ENCODE results near the gene STOML2.

The STOML2 gene

DNA sequence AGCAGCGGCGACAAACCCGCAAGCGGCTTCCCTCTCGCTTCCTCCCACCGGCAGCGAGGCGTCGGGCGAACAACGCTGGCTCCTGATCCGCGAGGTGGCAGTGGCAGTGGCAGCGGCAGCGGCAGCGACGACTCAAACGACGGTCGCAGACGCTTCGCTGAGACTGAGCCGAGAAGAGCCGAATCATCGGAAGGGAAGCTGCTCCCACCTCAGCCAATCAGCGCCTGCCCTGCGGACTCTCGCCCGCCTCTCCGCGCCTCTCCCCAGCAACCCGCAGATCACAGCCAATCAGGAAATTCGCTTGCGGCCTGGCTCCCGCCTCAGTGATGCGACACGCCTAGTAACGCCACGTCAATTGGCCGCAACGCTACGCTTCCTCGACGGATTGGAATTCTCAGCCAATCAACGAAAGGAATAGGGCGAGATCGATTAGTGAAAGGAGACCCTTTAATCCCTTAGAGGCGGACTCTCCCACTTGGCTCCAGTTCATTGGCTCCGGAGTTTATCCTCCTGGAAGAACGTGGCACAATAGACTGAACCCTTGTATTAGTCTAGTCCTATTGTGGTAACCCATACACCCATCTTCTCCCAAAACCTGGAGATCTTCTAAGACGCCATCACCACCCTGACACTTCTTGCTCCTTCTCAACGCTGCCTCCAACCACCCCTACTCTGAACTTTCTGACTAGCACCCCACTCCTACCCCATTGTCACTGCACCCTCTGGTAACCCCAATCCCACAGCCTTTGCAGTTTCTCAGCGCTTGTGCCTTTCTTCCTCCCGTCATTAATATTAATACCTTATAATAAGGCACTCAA is 30.3 kb downstream of the STOML2 start, which contains the start of gene VCP:
VCP (minus strand) TSS at position 165 of the 818 bp plus-strand sequence. CDS start 272 bp downstream, outside the sequence.
- H3K9me3 ChIP-seq (ENCODE audit: control insufficient read depth, insufficient read depth, low read length), result no peaks in the 10 kb centered on the region
- WGBS (ENCODE audit: insufficient coverage, insufficient read length), result no CpG with 5 or more reads among the region's 54 CpGs
- peaks cover 13% of the 10 kb centered on the region; the same call in 1 of the 2 replicates for H3K36me3 ChIP-seq (ENCODE audit: control insufficient read depth, insufficient read depth, low read length)
- no peaks in the 10 kb centered on the region for H3K4me1 ChIP-seq (ENCODE audit: control insufficient read depth, insufficient read depth, low read length)
- H3K27ac ChIP-seq (ENCODE audit: low read length), result no peak within 1 kb of the TSS
- no peaks in the 10 kb centered on the region for H3K27me3 ChIP-seq (ENCODE audit: control insufficient read depth, insufficient read depth, low read length)
- peak within 1 kb of the TSS; percentile 68 for H3K4me3 ChIP-seq (ENCODE audit: low read length)
- peak; percentile 100 for DNase-seq (ENCODE audit: low read depth, low spot score)

DNA sequence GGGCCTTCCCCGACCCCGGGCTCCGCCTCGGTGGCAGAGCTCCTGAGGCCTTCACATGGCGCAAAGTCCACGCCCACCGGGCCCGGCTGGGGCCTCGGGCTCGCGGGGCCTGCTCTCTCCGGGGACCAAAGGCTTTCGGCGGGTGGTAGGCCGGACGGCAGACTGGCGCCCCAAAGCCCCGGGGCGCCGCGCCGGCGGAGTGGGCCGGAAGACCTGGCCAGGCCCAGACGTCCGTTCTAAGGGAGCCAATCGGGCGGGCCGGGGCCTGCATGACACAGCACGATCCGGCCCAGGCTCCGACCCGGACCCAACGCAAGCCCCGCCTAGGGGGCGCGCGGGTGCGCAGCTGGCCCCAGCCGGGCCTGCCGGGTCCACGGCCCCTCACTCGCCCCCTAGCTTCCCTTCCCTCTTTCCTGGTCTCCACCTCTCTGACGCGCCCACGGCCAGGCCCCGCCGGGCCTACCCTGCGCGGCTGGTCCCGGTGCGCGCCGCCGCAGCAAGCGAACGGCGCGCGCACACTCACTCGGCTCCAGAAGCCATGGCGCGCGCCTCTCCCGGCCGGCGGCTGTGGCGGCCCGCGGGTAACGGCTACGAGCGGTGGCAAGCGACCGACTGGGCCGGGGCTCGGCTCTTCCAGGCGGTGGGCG is 31.0 kb downstream of the STOML2 start:
- Histone ChIP-seq H3K4me3 (ENCODE audit: low read length) (peak overlapping the region; percentile 68), H3K4me1 (ENCODE audit: control insufficient read depth, insufficient read depth, low read length) (no peaks in the 10 kb centered on the region), H3K27ac (ENCODE audit: low read length) (no peak overlapping the region), H3K27me3 (ENCODE audit: control insufficient read depth, insufficient read depth, low read length) (no peaks in the 10 kb centered on the region), H3K36me3 (ENCODE audit: control insufficient read depth, insufficient read depth, low read length) (peaks cover 13% of the 10 kb centered on the region; the same call in 1 of the 2 replicates), H3K9me3 (ENCODE audit: control insufficient read depth, insufficient read depth, low read length) (no peaks in the 10 kb centered on the region)
- no CpG with 5 or more reads among the region's 79 CpGs for WGBS (ENCODE audit: insufficient coverage, insufficient read length)
- peak; percentile 47 for DNase-seq (ENCODE audit: low read depth, low spot score)

DNA sequence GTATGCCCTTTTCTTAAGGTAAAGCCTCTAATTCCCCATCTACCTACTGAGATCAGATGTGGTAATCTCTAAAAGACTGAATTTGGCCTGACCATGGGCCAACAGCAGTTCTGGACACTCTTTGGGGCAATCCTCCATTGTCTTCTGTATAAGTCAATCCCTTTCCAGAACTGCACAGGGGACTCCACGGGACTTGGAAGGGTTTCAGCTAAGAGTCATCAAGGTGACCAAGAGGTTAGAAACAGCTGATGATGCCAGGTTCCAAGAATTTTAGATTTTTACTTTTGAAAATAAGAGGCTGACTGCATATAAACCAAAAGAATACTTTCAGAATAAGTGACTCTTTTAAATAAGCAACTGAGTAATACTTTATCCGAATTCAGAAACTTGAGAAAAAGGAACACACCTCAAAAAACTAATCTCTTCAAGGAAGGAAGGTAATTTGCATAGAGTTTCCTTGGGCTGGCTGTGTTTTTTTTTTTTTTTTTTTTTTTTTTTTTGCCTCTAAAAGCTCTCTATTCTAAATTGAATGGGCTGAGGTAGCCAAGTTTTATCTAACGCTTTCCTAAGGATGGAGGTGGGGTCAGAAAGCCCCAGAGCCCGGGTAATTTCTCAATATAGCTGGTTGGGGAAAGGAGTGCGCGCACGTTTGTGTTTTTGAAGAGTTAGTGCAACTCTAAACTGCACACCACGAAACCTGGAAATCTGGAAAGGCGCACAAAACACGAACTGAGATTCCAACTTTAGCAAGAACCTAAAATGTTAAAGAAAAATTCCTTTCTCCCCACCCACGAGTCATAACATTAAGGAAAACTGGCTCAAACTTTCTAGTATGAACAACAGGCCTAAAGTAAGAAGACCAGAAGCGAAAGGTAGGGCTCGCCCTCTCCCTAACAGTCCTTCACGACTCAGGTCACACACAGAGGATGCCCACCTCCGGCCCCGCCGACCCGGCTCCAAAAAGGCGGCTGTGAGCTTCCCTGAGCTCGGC is 31.8 kb downstream of the STOML2 start:
- no peaks in the 10 kb centered on the region for H3K4me1 ChIP-seq (ENCODE audit: control insufficient read depth, insufficient read depth, low read length)
- no peak for DNase-seq (ENCODE audit: low read depth, low spot score)
- H3K27me3 ChIP-seq (ENCODE audit: control insufficient read depth, insufficient read depth, low read length), result no peaks in the 10 kb centered on the region
- no peaks in the 10 kb centered on the region for H3K9me3 ChIP-seq (ENCODE audit: control insufficient read depth, insufficient read depth, low read length)
- no CpG with 5 or more reads among the region's 20 CpGs for WGBS (ENCODE audit: insufficient coverage, insufficient read length)
- no peak overlapping the region for H3K27ac ChIP-seq (ENCODE audit: low read length)
- peak overlapping the region; percentile 68; the same call in 1 of the 2 replicates for H3K4me3 ChIP-seq (ENCODE audit: low read length)
- H3K36me3 ChIP-seq (ENCODE audit: control insufficient read depth, insufficient read depth, low read length), result peaks cover 17% of the 10 kb centered on the region

DNA sequence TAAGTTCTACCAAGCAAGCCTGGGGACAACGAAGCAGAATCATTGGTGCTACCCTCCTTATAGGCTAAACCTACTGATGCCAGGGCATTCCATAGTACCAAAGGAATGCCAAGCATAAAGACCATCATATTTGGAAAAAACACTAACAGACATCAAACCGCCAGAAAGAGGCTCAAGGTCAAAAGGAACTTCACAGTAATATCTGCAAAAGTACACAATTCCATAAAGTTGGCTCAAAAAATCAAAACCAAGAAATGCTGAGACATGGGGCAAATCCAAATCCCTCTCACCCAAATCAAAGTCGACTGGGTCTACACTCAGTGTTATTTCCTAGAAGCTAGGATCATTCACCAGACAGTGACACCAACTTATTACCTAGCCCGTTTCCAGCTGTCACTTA is 33.9 kb downstream of the STOML2 start:
- H3K9me3 ChIP-seq (ENCODE audit: control insufficient read depth, insufficient read depth, low read length), result no peaks in the 10 kb centered on the region
- H3K36me3 ChIP-seq (ENCODE audit: control insufficient read depth, insufficient read depth, low read length), result peaks cover 29% of the 10 kb centered on the region
- no peak for DNase-seq (ENCODE audit: low read depth, low spot score)
- no peaks in the 10 kb centered on the region for H3K4me1 ChIP-seq (ENCODE audit: control insufficient read depth, insufficient read depth, low read length)
- WGBS (ENCODE audit: insufficient coverage, insufficient read length), result no CpG with 5 or more reads among the region's 4 CpGs
- no peaks in the 10 kb centered on the region for H3K27me3 ChIP-seq (ENCODE audit: control insufficient read depth, insufficient read depth, low read length)
- H3K4me3 ChIP-seq (ENCODE audit: low read length), result no peak overlapping the region
- H3K27ac ChIP-seq (ENCODE audit: low read length), result no peak overlapping the region

DNA sequence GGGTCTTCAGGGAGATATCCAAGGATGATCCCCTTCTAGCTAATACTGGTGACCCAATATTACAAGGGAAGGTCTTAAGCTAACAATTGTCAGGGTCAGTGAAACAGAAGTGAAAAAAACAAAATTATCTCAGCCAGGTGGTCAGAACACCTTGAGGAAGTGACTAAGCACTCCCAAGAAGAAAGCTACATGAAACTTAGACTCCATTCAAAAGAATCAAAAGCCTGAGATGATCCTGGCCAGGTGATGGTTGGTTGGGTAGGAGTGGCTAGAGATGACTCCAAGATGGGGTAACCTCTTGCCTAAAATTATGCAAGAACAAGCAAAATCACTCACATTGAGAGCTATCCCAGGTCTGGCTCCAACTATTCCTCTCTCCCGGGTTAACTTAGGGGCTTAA is 35.9 kb downstream of the STOML2 start:
- Histone ChIP-seq H3K4me3 (ENCODE audit: low read length) (no peak overlapping the region), H3K36me3 (ENCODE audit: control insufficient read depth, insufficient read depth, low read length) (peaks cover 45% of the 10 kb centered on the region), H3K4me1 (ENCODE audit: control insufficient read depth, insufficient read depth, low read length) (no peaks in the 10 kb centered on the region), H3K9me3 (ENCODE audit: control insufficient read depth, insufficient read depth, low read length) (no peaks in the 10 kb centered on the region), H3K27ac (ENCODE audit: low read length) (no peak overlapping the region), H3K27me3 (ENCODE audit: control insufficient read depth, insufficient read depth, low read length) (no peaks in the 10 kb centered on the region)
- DNase-seq (ENCODE audit: low read depth, low spot score), result no peak
- no CpG with 5 or more reads among the region's 1 CpG for WGBS (ENCODE audit: insufficient coverage, insufficient read length)

DNA sequence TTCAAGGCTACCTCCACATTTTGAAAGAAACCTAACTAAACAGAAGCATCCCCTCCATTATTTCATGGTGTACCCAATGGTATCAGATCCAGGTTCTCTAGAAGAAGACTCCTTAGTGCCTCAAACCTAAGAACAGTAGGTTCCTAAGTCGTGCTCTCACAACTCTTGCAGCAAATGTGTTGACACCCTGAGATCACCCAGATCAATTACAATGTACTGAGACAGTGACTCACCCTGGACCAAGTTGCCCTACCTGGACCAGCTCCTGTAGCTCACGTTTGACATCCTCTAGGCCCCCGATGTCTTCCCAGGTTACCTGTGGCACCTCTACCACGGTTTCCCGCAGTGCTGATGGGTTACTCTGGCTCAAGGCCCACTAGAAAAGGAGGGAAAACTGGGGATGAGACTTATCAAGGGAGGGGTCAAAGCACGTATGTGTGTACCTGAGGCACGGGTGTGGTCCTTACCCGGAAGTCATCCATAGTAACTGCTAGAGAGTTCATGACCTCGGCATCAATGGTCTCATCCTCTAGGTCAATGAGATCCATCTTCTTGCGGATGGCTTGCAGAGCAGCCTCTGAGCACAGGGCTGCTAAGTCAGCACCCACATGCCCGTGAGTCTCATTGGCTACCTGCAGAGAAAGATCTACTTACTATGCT is 42.3 kb downstream of the STOML2 start:
- H3K9me3 ChIP-seq (ENCODE audit: control insufficient read depth, insufficient read depth, low read length), result no peaks in the 10 kb centered on the region
- H3K36me3 ChIP-seq (ENCODE audit: control insufficient read depth, insufficient read depth, low read length), result peaks cover 79% of the 10 kb centered on the region
- H3K4me1 ChIP-seq (ENCODE audit: control insufficient read depth, insufficient read depth, low read length), result no peaks in the 10 kb centered on the region
- H3K27me3 ChIP-seq (ENCODE audit: control insufficient read depth, insufficient read depth, low read length), result no peaks in the 10 kb centered on the region
- H3K27ac ChIP-seq (ENCODE audit: low read length), result no peak overlapping the region
- no CpG with 5 or more reads among the region's 11 CpGs for WGBS (ENCODE audit: insufficient coverage, insufficient read length)
- H3K4me3 ChIP-seq (ENCODE audit: low read length), result no peak overlapping the region
- no peak for DNase-seq (ENCODE audit: low read depth, low spot score)

DNA sequence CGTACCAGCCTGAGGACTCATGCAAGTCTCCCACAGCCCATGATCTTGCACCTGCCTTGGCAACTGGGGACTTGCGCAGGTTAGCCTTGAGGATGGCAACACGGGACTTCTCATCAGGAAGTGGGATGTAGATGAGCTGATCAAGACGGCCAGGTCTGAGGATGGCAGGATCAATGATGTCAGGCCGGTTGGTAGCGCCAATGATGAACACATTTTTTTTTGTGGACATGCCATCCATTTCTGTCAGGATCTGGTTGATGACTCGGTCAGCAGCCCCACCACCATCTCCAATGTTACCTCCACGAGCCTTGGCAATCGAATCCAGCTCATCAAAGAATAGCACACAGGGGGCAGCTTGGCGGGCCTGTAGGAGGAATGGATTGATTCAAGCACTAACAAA is 43.5 kb downstream of the STOML2 start:
- no CpG with 5 or more reads among the region's 10 CpGs for WGBS (ENCODE audit: insufficient coverage, insufficient read length)
- DNase-seq (ENCODE audit: low read depth, low spot score), result no peak
- no peaks in the 10 kb centered on the region for H3K9me3 ChIP-seq (ENCODE audit: control insufficient read depth, insufficient read depth, low read length)

DNA sequence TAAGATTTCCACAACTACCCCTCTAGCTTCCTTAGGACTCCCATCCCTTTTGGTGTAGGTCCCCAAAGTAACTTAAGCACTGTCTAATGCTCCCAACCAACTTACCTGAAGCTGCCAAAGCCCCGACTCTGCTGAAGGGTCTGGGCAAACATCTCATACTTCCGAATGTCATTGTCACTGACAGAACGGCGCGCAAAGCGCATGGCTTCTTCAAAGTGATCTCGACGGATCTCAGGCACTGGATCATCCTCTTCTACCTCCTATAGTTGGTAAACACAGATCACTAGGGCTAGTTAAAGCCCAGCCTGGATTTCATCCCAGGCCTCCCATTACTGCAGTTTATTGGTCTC is 45.7 kb downstream of the STOML2 start:
- peaks cover 56% of the 10 kb centered on the region for H3K36me3 ChIP-seq (ENCODE audit: control insufficient read depth, insufficient read depth, low read length)
- H3K27me3 ChIP-seq (ENCODE audit: control insufficient read depth, insufficient read depth, low read length), result no peaks in the 10 kb centered on the region
- WGBS (ENCODE audit: insufficient coverage, insufficient read length), result no CpG with 5 or more reads among the region's 8 CpGs
- H3K4me3 ChIP-seq (ENCODE audit: low read length), result no peak overlapping the region
- no peaks in the 10 kb centered on the region for H3K9me3 ChIP-seq (ENCODE audit: control insufficient read depth, insufficient read depth, low read length)
- H3K4me1 ChIP-seq (ENCODE audit: control insufficient read depth, insufficient read depth, low read length), result no peaks in the 10 kb centered on the region
- no peak for DNase-seq (ENCODE audit: low read depth, low spot score)
- no peak overlapping the region for H3K27ac ChIP-seq (ENCODE audit: low read length)

More for the DNA sequence above, 43.5 kb downstream of the STOML2 start:
- no peaks in the 10 kb centered on the region for H3K27me3 ChIP-seq (ENCODE audit: control insufficient read depth, insufficient read depth, low read length)
- no peak overlapping the region for H3K4me3 ChIP-seq (ENCODE audit: low read length)
- H3K4me1 ChIP-seq (ENCODE audit: control insufficient read depth, insufficient read depth, low read length), result no peaks in the 10 kb centered on the region
- H3K36me3 ChIP-seq (ENCODE audit: control insufficient read depth, insufficient read depth, low read length), result peaks cover 73% of the 10 kb centered on the region
- H3K27ac ChIP-seq (ENCODE audit: low read length), result no peak overlapping the region

DNA sequence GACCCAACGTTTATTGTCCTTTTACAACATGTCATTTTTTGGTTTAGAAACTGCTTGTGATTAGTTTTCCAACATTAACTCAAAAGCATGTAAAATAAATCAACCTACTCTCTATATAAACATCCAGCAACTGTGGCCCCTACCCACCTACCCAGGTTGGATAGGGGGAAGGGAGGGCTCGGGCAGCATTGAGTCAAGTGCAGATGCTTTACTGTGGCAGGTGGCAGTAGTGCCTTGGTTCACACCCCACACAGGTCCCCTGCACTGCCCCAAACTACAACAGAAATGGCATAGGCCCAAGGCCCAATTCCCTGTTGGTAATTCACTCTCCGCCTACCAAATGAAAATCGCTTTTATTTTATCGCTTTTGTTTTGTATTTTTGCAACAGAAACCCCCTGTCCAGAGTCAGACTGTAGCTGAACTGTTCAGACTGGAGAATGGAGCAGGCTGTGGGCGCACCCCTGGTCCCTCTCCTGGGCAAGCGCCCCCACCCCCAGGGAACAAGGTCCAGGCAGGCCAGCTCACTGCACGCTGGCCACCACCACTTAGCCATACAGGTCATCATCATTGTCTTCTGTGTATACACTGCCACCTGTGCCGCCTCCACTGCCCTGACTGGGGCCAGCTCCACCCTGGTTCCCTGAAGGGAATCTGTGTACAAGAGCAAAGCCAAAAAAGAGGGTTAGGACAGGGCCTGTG is 46.2 kb downstream of the STOML2 start:
- Histone ChIP-seq H3K4me1 (ENCODE audit: control insufficient read depth, insufficient read depth, low read length) (no peaks in the 10 kb centered on the region), H3K9me3 (ENCODE audit: control insufficient read depth, insufficient read depth, low read length) (no peaks in the 10 kb centered on the region), H3K36me3 (ENCODE audit: control insufficient read depth, insufficient read depth, low read length) (peaks cover 51% of the 10 kb centered on the region), H3K4me3 (ENCODE audit: low read length) (no peak overlapping the region), H3K27me3 (ENCODE audit: control insufficient read depth, insufficient read depth, low read length) (no peaks in the 10 kb centered on the region), H3K27ac (ENCODE audit: low read length) (no peak overlapping the region)
- no CpG with 5 or more reads among the region's 9 CpGs for WGBS (ENCODE audit: insufficient coverage, insufficient read length)
- DNase-seq (ENCODE audit: low read depth, low spot score), result no peak
